ENCODE measurements around the gene PITPNM3.
A peak's percentile ranks its signal among the peaks of the same experiment; 100 is the strongest.

Gene PITPNM3

GRCh38 chr17:6526362-6527152 lies 29.8 kb downstream of the PITPNM3 start:
- no peak for DNase-seq (ENCODE audit: low spot score)

GRCh38 chr17:6525731-6526130 lies 30.6 kb downstream of the PITPNM3 start:
- no peak for DNase-seq (ENCODE audit: low spot score)

- DNase-seq (ENCODE audit: low spot score) = no peak
Observed at GRCh38 chr17:6525141-6525540, 31.2 kb downstream of the PITPNM3 start.

- no peak for DNase-seq (ENCODE audit: low spot score)
Observed at GRCh38 chr17:6524520-6524919, 31.8 kb downstream of the PITPNM3 start.

DNA sequence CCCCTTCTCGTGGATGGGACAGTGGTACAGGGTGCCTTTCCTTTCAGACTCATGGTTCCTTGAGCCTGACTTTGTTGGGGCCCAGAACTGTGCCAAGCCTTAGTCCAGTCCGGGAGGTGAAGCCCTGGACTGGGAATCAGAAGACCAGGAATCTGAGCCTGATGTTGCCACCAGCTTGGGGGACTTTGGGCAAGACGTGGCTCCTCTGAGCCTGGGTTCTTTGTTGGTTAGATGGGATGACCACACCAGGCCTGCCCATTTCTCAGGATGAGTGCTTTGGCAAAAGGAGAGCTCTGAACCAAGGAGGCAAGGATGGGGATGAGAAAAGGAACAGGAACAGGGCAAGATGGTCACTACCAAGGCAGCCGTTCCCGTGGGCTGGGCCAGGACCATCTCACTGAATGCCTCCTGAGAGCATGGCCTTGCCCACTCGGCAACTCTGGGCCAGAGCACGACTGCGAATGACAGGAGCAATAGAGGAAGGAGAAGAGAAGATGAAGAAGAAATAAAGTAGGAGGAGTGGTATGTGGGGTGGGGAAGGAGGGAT lies 32.5 kb downstream of the PITPNM3 start:
- DNase-seq (ENCODE audit: low spot score) = no peak

GRCh38 chr17:6523330-6523729 lies 33.0 kb downstream of the PITPNM3 start:
- no peak for DNase-seq (ENCODE audit: low spot score)

DNA sequence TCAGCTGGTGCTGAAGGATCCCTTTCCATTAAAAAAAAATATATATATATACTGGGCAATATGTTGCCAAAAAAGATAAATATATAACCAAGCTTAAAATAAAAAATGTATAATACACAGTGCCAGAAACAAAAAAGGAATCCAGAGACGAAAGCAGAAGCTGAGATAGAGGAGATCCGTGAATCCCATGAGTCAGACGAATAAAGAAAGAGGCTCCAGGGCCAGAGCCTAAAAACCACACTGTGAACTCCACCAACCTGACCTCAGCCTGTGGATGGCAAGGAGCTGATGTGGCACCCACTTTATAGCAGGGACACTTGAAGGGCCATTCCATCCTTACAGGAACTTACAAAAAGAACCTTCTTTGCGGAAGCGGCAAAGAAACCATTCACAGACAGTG lies 34.8 kb downstream of the PITPNM3 start:
- no peak for DNase-seq (ENCODE audit: low spot score)

- no peak for DNase-seq (ENCODE audit: low spot score)
Observed at GRCh38 chr17:6517062-6517461, 39.3 kb downstream of the PITPNM3 start.

GRCh38 chr17:6514371-6514770 lies 42.0 kb downstream of the PITPNM3 start:
- DNase-seq (ENCODE audit: low spot score) = no peak

DNA sequence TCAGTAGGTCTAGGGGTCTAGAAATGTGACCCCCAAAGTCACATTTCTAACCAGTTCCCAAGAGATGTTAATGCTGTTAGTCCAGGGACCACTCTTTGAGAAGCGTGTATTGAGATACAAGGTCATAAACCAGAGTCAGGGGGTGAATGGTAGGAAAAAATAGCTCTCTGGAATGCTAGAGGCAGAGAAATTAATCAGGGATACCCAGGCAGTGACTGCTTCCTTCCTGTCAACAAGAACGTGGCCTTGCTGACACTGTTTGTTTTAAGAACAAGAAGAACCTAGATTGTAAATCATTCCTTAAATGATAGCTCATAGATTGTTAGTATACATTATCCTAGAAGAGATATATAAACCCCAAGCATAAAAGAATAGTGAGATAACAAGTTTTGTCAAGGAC lies 43.8 kb downstream of the PITPNM3 start:
- DNase-seq (ENCODE audit: low spot score) = no peak

DNA sequence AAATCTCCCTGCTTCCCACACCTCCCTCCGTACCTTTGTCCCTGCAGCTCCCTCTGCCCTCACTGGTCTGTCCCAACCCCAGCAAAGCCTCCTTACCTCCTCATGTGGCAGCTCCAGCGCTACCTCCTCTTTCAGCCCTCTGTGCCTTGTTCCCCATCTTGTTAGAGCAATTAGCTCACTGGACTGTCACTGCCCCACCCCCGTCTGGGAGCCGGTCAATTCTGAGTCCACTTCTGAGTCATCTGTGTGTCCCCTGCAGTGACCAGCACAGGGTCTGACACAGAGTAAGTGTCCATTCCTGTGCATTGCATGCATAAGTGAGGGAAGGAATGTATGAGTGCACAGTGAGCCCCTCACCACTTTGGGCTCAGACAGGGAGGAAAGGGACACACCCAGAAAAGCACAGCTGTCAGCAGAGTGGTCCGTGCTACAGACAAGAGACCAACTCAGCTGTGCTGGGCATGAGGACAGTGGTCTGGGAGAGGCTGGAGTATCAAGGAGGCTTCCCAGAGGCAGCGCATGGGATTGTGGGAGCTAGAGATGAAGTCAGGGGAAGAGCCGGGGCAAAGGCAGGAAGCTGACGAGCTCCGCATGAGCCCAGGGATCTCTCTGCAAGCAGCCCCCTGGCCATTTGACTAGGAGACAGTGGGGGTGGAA lies 45.9 kb downstream of the PITPNM3 start:
- peak; percentile 43 for DNase-seq (ENCODE audit: low spot score)

DNA sequence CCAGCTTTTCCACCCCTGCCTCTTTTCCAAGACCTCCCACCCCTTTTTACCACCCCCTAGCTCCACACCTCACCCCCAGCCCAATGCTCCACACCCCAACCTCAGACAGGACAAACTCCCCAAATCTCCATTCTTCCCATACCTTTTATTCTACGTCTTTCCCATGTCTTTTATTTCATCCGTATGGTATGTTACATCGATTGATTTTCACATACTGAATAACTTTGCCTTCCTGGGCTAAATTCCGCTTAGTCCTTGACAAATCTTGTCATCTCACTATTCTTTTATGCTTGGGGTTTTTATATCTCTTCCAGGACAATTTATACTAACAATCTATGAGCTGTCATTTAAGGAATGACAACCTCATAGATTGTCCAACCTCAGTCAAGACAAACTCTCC lies 46.4 kb downstream of the PITPNM3 start:
- DNase-seq (ENCODE audit: low spot score) = no peak

- no peak for DNase-seq (ENCODE audit: low spot score)
Observed at GRCh38 chr17:6509031-6509771, 47.2 kb downstream of the PITPNM3 start.

GRCh38 chr17:6508519-6509030 lies 47.8 kb downstream of the PITPNM3 start:
- DNase-seq (ENCODE audit: low spot score) = no peak

DNA sequence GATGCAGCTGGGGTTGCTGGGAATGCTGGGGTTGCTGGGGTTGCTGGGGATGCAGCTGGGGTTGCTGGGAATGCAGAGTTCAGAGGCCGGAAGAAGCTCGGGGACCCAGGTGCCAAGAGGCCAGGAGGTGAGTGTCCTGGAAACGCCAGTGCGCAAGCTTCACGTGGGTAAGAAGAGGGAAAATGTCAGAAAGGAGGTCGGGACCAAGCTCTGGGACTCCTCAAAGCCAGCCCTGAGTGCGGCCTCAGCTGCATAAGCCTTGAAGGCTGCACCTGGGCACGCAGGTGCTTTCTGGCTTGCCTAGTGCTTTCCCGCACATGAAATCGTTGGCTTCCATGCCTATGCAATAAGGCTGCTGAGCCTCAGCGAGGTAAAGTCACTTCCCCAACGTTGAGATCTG lies 48.3 kb downstream of the PITPNM3 start:
- no peak for DNase-seq (ENCODE audit: low spot score)

DNA sequence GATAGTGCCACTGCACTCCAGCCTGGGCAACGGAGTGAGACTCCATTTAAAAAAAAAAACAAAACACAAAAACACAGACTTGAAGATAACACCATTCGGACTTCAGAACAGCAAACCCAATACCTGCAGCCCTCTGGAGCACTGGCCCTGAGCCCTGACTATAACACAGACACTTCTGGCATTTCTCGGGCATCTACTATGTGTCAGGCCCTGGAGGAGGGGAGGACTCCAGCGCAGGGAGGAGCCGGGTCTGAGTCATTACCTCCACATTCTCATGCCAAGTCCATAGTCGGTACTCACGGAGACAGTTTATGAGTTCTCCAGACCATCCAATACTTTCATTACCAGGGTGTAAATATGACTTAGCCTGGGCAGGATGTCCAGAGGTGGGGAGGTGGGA lies 48.8 kb downstream of the PITPNM3 start:
- DNase-seq (ENCODE audit: low spot score) = peak; percentile 98

DNA sequence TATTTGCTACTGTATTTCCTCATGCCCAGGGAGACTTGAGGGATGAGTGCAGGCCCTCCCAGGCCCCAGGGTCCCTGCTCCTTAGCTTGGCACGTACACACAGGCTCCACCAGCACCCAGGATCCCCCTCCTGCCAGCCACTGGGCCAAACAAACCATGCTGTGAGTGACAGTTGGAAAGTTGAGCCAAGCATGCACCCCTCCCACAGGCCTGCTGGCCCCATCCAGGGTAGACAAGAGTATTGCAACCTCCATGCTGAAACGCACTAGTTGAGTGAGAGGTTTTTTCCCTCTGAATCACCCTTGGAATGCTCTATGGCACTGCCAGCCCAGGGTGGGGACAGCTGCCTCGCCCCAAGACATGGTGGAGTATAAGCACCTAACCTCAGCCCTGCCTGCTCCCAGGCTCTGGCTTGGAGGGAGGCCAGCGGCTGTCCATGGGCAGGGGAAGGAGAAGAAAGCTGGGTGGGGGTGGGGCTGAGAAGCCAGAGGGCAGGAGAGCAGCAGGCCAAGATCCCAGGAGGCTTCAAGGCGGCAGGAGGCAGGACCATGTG lies 49.6 kb downstream of the PITPNM3 start:
- DNase-seq (ENCODE audit: low spot score) = peak; percentile 67

DNA sequence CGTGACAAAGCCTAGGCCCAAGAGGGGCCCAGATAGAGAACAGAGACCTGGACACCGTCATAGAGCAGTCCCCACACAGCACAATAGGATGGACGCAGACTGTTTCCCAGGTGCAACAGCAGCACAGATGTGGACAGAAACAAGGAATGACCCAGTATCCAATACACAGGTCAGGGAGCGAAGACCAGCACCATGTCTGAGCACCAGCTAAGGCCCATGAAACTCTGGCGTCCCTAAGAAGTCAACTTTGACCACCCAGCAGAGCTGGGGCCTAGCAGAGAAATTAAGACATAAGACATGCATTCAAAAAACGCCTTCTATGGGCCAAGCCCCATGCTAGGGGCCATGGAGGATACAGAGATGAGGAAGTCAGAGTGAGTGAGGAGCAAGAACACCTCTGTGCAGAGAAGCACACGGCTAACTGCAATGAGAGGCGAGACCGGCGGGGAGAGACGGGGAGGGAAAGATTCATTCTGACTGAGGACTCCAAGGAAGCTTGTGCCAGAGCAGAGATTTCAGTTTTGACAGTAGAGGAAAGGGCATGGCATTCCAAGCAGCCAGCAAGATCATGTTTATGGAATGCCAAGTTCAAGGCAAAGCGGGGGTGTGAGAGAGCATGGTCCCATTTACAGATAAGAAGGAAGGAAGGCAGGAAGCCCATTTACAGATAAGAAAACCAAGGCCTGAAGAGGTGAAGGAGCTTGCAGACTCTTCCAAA lies 50.8 kb downstream of the PITPNM3 start:
- DNase-seq (ENCODE audit: low spot score) = no peak

DNA sequence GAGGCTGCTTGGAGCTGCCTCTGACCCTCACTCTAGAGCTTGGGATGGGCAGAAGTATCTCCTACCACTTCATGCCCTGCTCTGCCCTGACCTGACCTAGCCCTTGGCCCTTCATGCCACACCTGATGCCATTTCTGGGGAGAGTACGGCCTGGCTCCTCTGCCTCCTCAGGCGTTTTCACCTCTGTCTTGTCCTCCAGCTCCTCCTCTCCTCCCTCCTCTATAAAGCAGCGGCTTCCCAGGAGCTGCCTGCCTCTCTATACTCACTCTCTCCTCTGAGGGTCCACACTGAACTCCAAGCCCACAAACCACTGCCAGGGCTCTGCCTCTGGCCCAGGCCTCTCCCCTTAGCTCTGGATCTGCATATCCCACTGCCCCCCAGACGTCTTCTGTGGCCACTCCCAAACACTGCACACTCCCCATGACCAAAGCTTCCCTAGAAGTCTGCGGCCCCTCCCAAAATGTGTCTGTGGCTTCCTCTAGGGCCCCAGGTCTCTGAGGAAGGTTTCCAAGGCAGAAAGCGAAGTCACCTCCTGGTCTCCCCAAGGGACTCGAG lies 52.6 kb downstream of the PITPNM3 start:
- no peak for DNase-seq (ENCODE audit: low spot score)

DNA sequence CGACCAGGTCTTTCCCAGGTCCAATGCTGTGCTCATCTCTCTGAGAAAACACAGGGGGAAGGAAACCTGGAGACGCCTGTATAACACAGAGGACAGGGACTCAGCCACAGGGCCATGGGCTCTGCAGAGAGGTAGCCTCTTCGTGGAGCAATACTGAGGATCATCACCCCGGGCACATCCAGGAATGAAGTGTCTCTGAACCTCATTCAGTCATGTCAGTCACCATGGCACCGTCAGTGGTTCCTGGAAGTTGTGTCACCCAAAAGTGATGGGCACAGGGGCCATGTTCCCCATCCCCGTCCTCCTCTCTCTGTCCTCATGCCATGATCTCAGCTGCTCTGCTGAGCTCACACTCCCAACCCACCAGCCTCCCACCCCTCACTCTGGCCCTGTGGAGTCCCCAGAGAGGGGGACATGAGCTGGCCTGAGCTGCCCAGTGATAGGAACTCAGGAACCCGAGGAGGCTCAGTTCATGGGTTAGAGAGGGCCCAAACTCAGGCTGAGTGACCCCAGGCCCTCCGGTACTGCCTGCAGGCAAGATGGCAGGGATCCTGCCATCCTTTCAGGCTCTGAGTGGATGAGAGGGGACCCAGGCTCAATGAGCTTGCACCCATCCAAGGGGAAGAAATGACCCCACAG lies 53.4 kb downstream of the PITPNM3 start:
- no peak for DNase-seq (ENCODE audit: low spot score)

DNA sequence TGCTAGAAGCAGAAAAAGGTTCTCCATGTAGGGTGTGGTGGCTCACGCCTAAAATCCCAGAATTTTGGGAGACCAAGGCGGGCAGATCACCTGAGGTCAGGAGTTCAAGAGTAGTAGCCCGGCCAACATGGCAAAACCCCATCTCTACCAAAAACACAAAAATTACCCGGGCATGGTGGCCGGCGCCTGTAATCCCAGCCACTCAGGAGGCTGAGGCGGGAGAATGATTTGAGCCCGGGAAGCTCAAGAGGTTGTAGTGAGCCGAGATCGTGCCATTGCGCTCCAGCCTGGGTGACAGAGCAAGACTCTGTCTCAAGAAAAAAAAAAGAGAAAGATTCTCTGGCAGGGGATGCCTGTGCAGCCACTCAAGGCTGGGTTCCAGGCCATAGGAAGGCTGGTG lies 54.2 kb downstream of the PITPNM3 start:
- DNase-seq (ENCODE audit: low spot score) = no peak
